IPS-18a (cell line): Measurements from ENCODE around the gene RAB5B.

Experiments used
- H3K27ac ChIP-seq: one replicate; pipeline ENCODE4 v1.5.1; 2013; ENCODE audit warnings: low read length
- H3K27me3 ChIP-seq: one replicate; pipeline ENCODE4 v1.6.1; 2013; ENCODE audit warnings: mild to moderate bottlenecking, low read length; ENCODE audit not compliant: control insufficient read depth, insufficient read depth
- H3K36me3 ChIP-seq: one replicate; pipeline ENCODE4 v1.6.1; 2013; ENCODE audit warnings: low read depth, low read length; ENCODE audit not compliant: control insufficient read depth
- H3K4me1 ChIP-seq: one replicate; pipeline ENCODE4 v1.6.1; 2013; ENCODE audit warnings: low read depth, low read length; ENCODE audit not compliant: control insufficient read depth
- H3K4me3 ChIP-seq: one replicate; pipeline ENCODE4 v1.5.1; 2013; ENCODE audit warnings: low read length
- H3K9ac ChIP-seq: one replicate; pipeline ENCODE4 v1.6.1; 2013; ENCODE audit warnings: mild to moderate bottlenecking, low read length, moderate library complexity
- H3K9me3 ChIP-seq: one replicate; pipeline ENCODE4 v1.6.1; 2013; ENCODE audit warnings: low read depth, low read length; ENCODE audit not compliant: control insufficient read depth

The RAB5B gene

GRCh38 chr12:55955344-55955743 lies 18.5 kb upstream of the RAB5B start:
- peaks cover 62% of the 10 kb centered on the region for H3K36me3 ChIP-seq
- no peaks in the 10 kb centered on the region for H3K9me3 ChIP-seq
- no peaks in the 10 kb centered on the region for H3K4me1 ChIP-seq
- no peak overlapping the region for H3K4me3 ChIP-seq
- H3K27me3 ChIP-seq, result no peaks in the 10 kb centered on the region
- no peak overlapping the region for H3K9ac ChIP-seq
- H3K27ac ChIP-seq, result no peak overlapping the region

- no peaks in the 10 kb centered on the region for H3K9me3 ChIP-seq
- no peaks in the 10 kb centered on the region for H3K4me1 ChIP-seq
- no peak overlapping the region for H3K9ac ChIP-seq
- H3K36me3 ChIP-seq, result peaks cover 62% of the 10 kb centered on the region
- no peak overlapping the region for H3K27ac ChIP-seq
- no peaks in the 10 kb centered on the region for H3K27me3 ChIP-seq
- no peak overlapping the region for H3K4me3 ChIP-seq
Observed at GRCh38 chr12:55955800-55956508, 17.9 kb upstream of the RAB5B start.

- Histone ChIP-seq H3K36me3 (peaks cover 56% of the 10 kb centered on the region), H3K9ac (no peak overlapping the region), H3K27ac (no peak overlapping the region), H3K4me3 (no peak overlapping the region), H3K9me3 (no peaks in the 10 kb centered on the region), H3K4me1 (no peaks in the 10 kb centered on the region), H3K27me3 (no peaks in the 10 kb centered on the region)
Observed at GRCh38 chr12:55957106-55957859, 16.6 kb upstream of the RAB5B start.

- Histone ChIP-seq H3K27me3 (no peaks in the 10 kb centered on the region), H3K36me3 (peaks cover 11% of the 10 kb centered on the region), H3K27ac (no peak overlapping the region), H3K4me3 (no peak overlapping the region), H3K9ac (no peak overlapping the region), H3K9me3 (no peaks in the 10 kb centered on the region), H3K4me1 (peaks cover 13% of the 10 kb centered on the region)
Observed at GRCh38 chr12:55963760-55964159, 10.1 kb upstream of the RAB5B start.

- peak overlapping the region; percentile 40 for H3K27ac ChIP-seq
- H3K36me3 ChIP-seq, result peaks cover 22% of the 10 kb centered on the region
- H3K4me1 ChIP-seq, result peaks cover 13% of the 10 kb centered on the region
- peak overlapping the region; percentile 79 for H3K9ac ChIP-seq
- no peaks in the 10 kb centered on the region for H3K27me3 ChIP-seq
- no peaks in the 10 kb centered on the region for H3K9me3 ChIP-seq
- peak overlapping the region; percentile 88 for H3K4me3 ChIP-seq
Observed at GRCh38 chr12:55965240-55965639, 8.6 kb upstream of the RAB5B start.

GRCh38 chr12:55965941-55966407 lies 7.9 kb upstream of the RAB5B start, which contains the start of gene PMEL:
PMEL (minus strand) TSS chr12:55966042; CDS start chr12:55966011, 31 bp downstream.
- no peaks in the 10 kb centered on the region for H3K9me3 ChIP-seq
- peak within 1 kb of the TSS; percentile 79 for H3K9ac ChIP-seq
- peak within 1 kb of the TSS; percentile 88 for H3K4me3 ChIP-seq
- peaks cover 13% of the 10 kb centered on the region for H3K4me1 ChIP-seq
- H3K36me3 ChIP-seq, result peaks cover 22% of the 10 kb centered on the region
- no peaks in the 10 kb centered on the region for H3K27me3 ChIP-seq
- H3K27ac ChIP-seq, result peak within 1 kb of the TSS; percentile 40

- peak within 1 kb of the TSS; percentile 88 for H3K4me3 ChIP-seq
Observed at GRCh38 chr12:55966408-55967281, 7.2 kb upstream of the RAB5B start, which contains the start of gene CDK2. CDK2 (plus strand) TSS chr12:55966830; CDS start chr12:55967009, 179 bp downstream.

GRCh38 chr12:55969356-55969755 lies 4.5 kb upstream of the RAB5B start:
- Histone ChIP-seq H3K27me3 (no peaks in the 10 kb centered on the region), H3K27ac (no peak overlapping the region), H3K4me3 (no peak overlapping the region), H3K4me1 (peaks cover 18% of the 10 kb centered on the region), H3K9me3 (no peaks in the 10 kb centered on the region), H3K9ac (no peak overlapping the region), H3K36me3 (peaks cover 28% of the 10 kb centered on the region)

More at GRCh38 chr12:55966408-55967281, 7.2 kb upstream of the RAB5B start, which contains the start of gene CDK2:
- H3K27me3 ChIP-seq, result no peaks in the 10 kb centered on the region
- H3K27ac ChIP-seq, result peak within 1 kb of the TSS; percentile 40
- peak within 1 kb of the TSS; percentile 79 for H3K9ac ChIP-seq
- H3K36me3 ChIP-seq, result peaks cover 23% of the 10 kb centered on the region
- H3K4me1 ChIP-seq, result peaks cover 13% of the 10 kb centered on the region
- no peaks in the 10 kb centered on the region for H3K9me3 ChIP-seq

GRCh38 chr12:55970775-55971174 lies 3.1 kb upstream of the RAB5B start:
- H3K36me3 ChIP-seq, result peaks cover 28% of the 10 kb centered on the region
- H3K27me3 ChIP-seq, result no peaks in the 10 kb centered on the region
- H3K9ac ChIP-seq, result no peak overlapping the region
- peaks cover 13% of the 10 kb centered on the region for H3K4me1 ChIP-seq
- no peak overlapping the region for H3K27ac ChIP-seq
- H3K4me3 ChIP-seq, result no peak overlapping the region
- no peaks in the 10 kb centered on the region for H3K9me3 ChIP-seq

- Histone ChIP-seq H3K36me3 (peaks cover 28% of the 10 kb centered on the region), H3K4me3 (no peak overlapping the region), H3K9me3 (no peaks in the 10 kb centered on the region), H3K27me3 (no peaks in the 10 kb centered on the region), H3K4me1 (peaks cover 8% of the 10 kb centered on the region), H3K9ac (no peak overlapping the region), H3K27ac (no peak overlapping the region)
Observed at GRCh38 chr12:55972042-55972441, 1.8 kb upstream of the RAB5B start.

GRCh38 chr12:55972456-55972855 lies 1.4 kb upstream of the RAB5B start:
- no peaks in the 10 kb centered on the region for H3K9me3 ChIP-seq
- H3K27me3 ChIP-seq, result no peaks in the 10 kb centered on the region
- H3K27ac ChIP-seq, result no peak overlapping the region
- H3K4me3 ChIP-seq, result peak overlapping the region; percentile 59
- peaks cover 28% of the 10 kb centered on the region for H3K36me3 ChIP-seq
- peak overlapping the region; percentile 21 for H3K9ac ChIP-seq
- H3K4me1 ChIP-seq, result peaks cover 8% of the 10 kb centered on the region
